ENCODE results near the gene NR6A1.
"Not testable (repeated sequence)": the region's sequence is repeated elsewhere in the genome, so short reads cannot be mapped to it uniquely, and the experiment has no call there.

The NR6A1 gene

DNA sequence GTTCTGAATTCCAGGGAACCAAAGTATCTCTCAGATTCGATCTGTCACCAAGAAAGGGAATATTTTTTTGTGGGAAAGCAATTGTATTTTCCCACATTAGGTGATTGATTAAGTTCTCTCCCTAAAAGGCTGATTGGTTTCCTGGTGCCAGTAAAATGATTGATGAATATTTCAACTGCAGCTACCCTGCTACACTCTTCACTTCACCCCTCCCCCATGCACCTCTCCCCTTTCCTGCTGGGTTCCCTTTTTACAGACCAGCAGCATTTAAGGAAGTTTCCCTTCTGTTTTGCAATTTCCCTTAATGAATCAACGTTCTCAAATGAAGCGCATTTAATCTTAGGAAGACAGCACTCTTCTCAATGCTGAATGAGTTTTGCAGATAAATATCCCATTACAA is 13.1 kb downstream of the NR6A1 start:
- no peak for DNase-seq

DNA sequence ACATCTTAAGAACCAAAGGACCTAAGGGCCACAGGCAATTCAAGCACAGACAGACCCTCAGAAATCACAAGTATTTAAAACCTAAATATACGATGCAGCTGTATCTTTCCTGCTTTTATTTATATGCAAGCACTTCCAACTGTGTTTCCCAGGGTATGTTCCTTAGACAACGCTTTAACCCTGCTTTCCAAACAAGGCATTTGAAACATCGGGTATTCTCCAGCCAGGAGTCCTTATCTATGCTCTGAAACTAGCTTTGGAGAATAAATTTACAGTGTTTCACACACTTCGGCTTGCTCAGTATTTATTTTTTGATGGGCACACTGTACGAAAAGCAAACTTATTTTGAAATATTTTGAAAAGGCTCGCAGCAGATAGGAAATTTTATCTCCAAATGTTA is 13.5 kb downstream of the NR6A1 start:
- no peak for DNase-seq

DNA sequence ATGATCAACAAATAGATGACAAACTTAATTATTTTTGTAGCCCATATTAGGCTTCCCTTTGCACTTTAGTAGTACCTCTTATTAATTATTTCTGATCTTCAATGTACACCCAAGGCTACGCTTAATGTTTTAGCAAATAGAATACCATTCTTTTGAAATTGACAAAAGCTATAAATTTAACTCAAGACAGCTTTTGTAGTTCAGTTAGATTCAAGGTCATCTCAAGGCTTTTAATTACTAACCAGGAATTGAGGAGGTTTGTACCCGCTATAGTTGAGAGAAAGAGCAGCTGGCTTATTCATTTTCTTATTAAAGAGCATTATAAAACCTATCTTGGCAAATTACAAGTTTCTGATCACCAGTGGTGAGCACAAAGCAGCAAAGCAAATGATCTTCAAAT is 15.1 kb downstream of the NR6A1 start:
- DNase-seq = no peak

DNA sequence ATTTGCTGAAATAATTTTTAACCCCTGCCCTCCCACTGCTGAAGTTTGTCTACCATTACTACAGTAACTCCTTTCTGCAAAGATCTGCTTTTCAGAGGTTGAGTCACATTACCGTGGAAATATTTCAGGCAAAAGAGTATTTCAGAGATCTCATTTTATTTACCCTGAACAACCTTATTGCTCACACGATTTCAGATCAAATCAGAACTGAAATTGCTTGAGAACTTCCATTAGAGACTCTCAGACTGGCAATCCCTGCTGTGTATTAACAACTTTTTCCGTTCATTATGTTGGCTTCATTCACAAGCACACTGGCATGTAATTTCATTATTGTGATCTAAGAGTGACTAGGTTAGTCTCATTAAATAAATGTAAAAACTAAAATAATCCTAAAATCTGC is 16.1 kb downstream of the NR6A1 start:
- DNase-seq = no peak

DNA sequence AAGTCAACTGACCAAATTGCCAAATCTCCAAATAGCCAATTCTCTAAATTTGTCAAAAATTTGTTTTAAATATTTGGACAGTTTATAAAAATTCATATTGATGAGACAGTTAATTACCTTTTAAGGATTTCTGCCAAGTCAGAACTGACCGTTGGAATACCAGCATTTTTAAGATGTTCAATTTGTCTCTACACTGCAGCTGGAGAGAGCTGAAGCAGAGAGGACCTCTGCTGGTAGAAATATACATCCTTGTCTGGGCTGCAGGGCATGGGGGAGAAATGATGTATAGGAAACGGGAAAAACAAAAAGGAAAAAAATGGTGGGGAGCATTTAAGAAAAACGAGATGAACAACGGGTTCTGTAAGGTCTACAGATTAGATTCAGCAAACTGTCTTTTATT is 16.8 kb downstream of the NR6A1 start:
- no peak for DNase-seq

DNA sequence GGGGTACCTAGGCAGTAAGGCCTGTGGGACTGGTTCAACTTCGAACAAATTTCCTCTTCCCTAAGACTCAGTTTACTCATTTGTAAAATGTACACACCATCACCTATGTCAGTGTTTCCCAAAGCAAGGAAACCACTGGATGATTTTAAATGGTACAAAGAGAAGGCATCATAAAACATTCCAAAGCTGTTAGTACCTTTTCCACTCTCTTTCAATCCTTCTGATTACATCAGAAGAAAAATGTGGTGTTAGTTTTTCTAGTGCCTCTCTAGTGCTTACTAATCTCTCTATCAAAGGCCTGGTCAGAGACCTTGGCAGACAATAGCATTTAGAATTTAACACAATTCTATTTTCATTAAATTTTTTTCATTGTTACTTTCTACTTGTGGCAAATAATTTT is 18.1 kb downstream of the NR6A1 start:
- DNase-seq = no peak

DNA sequence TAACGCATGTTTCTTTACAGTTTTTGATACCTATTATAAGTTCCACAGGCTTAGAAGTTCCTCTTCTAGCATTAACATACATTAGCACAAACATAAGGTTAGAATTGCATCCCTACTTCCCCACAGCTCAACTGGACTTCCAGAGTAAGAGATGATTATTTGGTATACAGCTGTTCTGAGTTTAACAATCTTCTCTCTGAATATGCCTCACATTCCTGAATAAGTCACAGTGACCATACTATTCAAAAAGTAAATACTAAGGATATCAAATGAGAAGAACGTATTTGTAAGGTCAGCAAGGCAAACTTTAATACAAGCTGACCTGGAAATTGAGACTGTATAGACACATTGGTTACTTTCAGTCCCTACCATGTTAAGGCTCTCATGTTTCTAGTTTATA is 21.3 kb downstream of the NR6A1 start:
- no peak for DNase-seq

DNA sequence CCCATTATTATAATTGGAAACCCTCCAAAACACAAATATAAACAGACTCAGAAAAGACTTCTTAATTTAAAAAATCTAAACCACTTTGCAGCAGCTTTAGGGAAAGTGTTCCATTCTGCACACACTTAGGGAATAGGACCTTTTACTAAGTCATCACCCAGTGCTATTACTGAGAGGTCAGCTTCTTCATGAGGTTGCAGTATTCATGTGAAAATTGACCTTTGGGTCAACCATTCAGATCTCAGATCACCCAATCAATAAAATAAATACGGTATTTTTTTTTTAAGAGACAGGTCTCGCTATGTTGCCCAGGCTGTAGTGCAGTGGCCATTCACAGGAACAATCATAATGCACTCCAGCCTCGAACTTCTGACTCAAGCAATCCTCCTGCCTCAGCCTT is 21.8 kb downstream of the NR6A1 start:
- DNase-seq = no peak

DNA sequence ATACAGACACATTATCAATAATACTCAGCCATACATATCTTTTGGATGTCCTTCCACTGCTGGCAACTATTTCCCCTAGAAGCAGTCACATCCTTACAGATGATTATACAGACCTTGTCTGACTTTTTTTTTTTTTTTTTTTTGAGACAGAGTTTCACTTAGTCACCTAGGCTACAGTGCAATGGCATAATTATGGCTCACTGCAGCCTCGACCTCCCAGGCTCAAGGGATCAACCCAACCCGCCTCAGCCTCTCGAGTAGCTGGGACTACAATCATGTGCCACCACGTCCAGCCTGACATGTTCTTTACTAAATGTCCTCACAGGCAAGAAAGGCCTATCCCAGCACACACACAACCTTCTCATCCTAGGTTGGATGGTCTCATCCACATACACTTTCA is 24.0 kb downstream of the NR6A1 start:
- DNase-seq = no peak

DNA sequence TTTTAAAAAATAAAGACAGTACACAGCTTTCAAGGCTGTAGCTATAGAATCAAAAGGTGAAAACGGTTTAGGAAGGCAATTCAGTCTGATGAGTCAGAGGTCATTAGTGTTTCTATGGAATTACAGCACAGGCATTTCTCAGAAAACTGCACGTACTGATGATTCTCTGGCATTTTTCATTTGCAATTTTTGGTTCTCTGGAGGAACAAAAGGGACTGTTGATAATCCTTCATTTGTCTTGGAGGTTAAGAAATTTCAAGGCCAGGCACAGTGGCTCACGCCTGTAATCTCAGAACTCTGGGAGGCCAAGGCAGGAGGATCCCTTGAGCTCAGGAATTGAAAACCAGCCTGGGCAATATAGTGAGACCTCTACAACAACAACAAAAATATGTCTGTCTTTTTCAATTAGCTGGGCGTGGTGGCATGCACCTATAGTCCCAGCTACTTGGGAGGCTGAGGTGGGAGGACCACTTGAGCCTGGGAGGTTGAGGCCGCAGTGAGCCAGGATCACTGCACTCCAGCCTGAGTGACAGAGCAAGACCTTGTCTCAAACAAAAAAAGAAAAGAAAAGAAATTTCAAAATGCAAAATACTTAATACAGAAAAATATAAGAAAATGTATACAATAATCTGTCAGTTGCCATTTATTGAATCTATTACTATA is 27.3 kb downstream of the NR6A1 start:
- no peak for DNase-seq

DNA sequence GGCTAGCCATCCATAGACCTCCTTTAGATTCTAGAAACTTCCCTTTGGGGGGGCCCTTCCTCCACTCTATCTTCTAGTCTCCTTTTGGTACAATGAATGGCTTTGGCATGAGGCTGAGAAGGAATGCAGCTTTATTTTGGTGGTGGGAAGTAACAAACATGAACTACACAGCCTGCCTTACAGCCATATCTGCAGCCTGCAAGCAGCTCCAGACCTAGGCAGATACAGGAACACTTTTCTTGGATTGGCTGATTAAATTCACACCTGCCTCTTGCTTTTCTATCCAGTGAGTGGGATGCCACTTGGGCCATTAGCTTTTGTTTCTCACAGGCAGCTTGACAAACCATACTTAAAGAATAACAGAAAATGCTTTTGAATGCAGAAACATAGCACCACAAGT is 28.2 kb downstream of the NR6A1 start:
- DNase-seq = no peak

DNA sequence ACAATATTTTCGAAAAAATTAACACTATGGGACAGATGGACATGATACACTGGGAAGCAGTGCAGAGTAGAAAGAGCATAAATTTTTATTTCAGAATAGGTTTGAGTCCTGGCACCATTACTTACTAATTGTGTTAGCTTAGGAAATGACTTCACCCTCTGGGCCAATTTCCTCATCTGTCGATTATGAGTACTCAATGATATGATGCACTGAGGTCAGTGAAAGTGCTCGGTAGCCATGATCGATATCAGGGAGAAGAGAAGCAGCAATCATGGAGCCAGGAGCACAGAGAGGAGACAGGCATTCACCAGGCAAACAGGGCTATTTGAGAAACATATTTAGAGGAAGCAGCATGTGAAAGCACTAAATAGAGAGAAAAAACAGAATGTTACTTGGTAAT is 29.4 kb downstream of the NR6A1 start:
- no peak for DNase-seq

DNA sequence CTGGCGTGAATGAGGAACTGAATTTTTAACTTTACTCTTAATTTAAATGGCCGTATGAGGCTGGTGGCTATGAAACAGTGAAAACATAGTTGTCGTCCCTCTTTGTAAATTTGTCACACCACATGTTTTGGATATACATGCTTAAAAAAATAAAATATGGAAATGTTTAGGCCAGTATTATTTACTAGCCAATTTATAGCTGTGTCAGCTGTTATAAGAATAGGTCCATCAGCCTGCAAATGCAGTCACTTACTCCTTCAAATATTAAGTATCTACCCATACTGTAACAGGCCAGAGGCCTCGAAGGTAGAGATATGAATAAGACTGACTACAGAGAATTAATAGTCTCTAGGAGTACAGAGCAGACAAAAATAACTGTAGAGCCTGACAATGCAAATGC is 30.0 kb downstream of the NR6A1 start:
- no peak for DNase-seq

DNA sequence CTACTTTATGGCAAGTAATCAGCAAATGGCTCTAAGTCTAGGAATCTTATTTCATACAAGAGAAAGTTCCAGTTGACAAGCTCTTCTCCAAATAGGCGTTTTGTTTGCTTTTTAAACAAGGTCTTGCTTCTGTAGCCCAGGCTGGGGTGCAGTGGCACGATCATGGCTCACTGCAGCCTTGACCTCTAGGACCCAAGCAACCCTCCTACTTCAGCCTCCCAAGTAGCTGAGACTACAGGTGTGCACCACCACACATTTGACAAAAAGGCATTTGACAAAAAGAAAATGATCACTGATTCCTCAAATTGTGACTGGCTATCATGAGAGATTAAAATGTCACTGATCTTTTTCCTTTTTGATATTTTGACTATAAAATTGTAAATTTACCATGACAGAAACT is 31.8 kb downstream of the NR6A1 start:
- no peak for DNase-seq

DNA sequence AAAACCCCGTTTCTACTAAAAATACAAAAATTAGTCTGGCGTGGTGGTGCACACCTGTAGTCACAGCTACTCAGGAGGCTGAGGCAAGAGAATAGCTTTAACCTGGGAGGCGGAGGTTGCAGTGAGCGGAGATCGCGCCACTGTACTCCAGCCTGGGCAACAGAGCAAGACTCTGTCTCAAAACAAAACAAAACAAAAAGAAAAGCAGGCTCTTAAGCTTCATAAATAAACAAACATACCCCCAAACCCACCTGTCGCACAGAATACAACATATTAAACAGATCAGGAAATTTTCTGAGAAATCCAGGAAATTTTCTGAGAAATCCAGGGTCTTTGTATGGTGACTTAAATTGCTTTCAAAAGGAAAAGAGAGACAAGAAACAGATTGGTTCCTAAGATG is 33.0 kb downstream of the NR6A1 start:
- not testable (repeated sequence) for DNase-seq

DNA sequence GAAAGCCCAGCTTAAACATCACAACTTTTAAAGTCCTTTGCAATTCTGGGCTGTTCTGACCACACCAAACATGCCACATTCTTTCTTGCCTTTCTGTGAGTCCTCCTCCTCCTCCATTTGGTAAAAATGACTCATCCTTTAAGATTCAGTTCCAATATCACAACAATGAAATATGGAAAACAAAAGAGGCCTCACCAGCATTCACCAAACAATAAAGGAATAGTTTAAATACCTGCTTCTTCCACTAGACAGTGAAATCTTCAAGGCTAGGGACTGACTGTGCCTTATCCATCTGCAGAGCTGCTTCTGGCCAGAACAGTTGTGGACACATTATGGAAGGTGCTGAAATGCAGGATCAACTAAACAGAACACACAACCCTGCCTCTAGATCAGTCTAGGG is 36.0 kb downstream of the NR6A1 start:
- no peak for DNase-seq

DNA sequence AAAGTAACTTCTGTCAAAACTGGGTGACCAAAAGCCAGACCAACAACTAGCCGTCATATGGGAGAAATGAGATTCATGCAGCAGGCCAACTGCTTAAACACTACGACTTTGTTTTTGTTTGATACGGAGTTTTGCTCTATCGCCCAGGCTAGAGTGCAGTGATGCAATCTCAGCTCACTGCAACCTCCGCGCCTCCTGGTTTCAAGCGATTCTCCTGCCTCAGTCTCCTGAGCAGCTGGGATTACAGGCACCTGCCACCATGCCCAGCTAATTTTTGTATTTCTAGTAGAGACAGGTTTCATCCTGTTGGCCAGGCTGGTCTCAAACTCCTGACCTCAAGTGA is 36.4 kb downstream of the NR6A1 start:
- not testable (repeated sequence) for DNase-seq

DNA sequence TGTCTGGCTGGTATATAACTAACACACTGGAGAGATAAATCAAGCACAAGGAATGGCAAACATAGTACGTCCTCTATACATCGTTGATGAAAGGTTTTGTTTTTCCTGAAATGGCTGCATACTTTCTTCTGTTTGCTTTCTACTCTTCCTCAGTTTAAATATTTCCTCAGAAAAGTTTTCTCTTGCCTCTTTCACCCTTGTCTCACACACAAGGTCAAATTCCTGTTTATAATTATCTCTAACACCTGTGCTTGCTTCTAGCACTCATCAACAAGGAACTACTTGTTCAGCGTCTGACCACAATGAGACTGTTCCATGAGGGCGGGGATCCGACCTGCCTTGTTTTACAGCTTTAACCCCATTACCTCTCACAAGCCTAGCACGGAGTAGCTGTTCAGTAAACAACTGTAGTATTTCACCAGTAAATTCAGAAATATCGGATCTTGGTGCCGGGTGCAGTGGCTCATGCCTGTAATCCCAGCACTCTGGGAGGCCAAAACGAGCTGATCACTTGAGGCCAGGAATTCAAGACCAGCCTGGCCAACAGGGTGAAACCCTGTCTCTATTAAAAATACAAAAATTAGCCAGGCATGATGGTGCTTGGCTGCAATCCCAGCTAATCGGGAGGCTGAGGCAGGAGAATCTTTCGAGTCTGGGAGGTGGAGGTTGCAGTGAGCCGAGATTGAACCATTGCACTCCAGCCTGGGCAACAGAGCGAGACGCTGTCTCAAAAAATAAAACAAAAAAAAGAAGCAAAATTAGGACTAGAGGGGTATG is 37.0 kb downstream of the NR6A1 start:
- DNase-seq = no peak

DNA sequence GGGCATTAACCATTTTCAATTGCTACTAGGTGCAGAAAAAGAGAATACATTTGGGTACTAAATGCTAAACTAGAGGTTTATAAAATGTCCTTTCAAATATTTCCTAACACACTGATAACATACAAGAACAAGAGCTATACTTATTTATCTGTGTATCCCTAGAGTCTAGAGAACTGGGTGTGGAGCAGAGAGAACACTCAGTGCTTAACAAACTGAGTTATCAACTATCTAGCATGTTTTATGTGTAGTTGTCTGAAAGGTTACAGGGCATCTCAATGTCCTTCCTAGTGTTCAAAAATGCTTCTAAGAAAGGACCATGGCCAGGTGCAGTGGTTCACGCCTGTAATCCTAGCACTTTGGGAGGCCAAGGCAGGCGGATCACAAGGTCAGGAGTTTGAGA is 40.3 kb downstream of the NR6A1 start:
- no peak for DNase-seq

DNA sequence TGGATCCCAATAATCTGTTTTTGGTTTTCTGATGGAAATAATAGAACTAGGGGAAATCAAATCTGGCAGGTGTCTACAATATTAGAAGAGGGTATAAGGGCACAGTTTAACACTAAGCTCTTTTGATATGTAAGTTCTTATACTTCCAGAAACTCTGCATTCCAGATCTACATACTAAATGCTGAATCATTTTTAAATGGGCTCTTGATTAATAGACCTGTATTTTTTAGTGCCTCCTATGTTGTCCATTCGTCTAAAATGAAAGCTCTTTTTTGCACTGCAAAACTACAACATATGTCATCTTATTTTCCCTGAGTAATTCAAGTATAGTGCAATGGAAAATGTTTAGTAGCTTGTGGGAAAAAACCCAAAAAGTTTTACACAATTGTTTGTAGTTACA is 44.2 kb downstream of the NR6A1 start:
- no peak for DNase-seq

DNA sequence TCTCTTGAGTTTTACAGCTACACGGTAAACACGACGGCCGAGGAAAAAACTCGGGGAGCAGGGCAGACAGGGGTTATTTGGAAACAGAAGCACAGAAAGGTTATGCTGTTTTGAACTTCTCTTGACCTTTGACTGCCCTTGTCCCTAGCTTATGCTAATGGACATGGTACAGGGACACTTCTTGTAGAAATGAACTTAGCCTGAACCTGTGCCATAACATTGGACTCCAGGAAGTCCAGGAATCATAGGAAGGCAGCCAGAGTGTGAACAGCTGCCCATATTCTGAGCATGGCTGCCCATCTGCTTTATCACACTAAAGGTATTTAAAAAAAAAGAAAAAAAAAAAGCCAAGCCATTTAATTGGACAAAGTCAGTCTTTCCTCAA is 46.1 kb downstream of the NR6A1 start:
- no peak for DNase-seq

DNA sequence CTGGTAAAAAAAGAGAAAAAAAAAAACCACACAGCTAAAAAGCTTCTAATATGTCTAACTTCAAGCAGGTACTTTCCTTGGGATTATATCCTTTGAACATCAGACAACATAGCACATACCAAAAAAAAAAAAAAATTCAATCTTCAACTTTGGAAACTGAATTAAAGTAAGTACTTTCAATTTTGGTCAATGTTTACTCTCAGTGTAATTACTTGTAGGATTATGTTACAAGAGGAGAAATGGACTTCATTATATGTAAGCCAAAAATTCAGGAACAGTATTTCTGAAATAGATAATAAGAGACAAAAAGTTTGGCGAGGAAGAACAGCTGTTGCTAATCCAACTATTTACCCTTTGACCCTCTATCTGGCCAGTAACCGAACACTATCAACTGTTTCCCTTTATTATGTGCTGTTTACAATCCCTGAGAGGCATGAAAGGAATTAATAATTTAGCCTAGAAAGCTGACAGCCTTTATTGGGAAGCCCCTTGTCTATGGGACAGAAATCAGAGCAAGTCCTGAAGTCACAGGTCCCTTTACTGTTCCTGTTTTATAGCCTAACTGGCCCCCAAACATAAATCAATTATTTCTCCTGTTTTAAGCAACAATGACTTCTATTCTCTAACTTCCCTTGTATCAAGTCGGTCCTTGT is 46.6 kb downstream of the NR6A1 start:
- no peak for DNase-seq

DNA sequence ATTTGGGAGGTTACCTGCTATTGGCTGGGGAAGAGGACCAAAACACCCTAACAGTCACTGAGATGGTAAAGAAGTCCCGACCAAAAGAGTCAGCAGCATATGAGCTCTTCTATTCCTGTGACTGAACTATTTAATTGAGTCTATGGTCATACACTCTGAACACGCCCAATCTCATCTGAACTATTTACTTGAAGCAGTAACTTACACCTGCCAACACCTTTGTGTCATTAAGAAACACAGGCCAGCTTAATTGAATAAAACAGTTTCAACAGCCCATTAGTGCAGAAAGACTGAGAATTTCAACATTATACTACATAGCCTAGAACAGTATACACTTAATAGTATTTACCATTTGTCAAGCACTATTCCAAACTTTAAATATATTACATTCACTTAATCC is 47.8 kb downstream of the NR6A1 start:
- DNase-seq = no peak

DNA sequence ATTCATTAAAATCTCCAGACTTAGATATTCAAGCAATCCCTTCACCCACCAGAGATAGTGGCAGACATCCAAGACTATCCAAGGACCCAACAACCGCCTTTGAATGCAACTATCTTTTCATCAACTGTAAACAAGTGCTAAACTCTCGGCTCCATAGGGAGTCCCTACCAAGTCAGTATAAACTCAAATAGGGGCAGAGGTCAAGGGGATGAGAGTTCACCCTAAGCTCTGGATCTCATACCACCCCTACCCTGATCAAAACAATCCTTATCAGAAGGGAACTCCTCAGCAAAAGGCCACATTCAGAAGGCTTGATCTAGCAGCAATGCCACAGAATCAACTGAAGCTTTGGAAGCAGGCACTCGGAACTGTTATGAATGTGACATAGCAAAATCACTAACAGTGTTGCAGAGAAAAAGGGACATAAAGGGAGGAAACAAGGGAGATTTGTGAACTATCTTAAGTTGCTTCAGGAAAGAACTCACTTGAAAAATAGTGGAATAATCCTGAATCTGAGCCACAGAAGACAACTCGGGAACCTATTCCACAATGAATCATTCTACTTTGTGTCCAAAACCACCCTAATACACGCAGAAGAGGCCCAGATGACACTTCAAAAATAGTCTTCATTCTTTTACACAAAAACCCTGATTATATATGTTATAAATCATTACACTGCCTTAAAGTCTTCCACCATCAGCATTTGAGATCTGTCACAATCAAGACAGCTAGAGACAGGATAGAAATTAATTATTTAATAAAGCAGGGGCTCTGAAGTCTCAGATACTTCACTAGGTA is 49.8 kb downstream of the NR6A1 start:
- no peak for DNase-seq
